GM21515 (cell line): ENCODE measurements around the gene MYB.

Experiments
- ATAC-seq: cut with Tn5 transposase; IDR thresholded peaks from one replicate; pipeline ENCODE4 v1.9.1; 2021; ENCODE audit not compliant: unreplicated experiment

MYB gene

GRCh38 chr6:135185483-135185882 lies 4.4 kb downstream of the MYB start:
- no peak for ATAC-seq

- no peak for ATAC-seq
Observed at GRCh38 chr6:135186255-135186654, 5.1 kb downstream of the MYB start.

- no peak for ATAC-seq
Observed at GRCh38 chr6:135187372-135187771, 6.3 kb downstream of the MYB start.

- no peak for ATAC-seq
Observed at GRCh38 chr6:135188718-135189117, 7.6 kb downstream of the MYB start.

GRCh38 chr6:135189344-135189743 lies 8.2 kb downstream of the MYB start:
- ATAC-seq = no peak

GRCh38 chr6:135191508-135192255 lies 10.6 kb downstream of the MYB start:
- no peak for ATAC-seq

- ATAC-seq = no peak
Observed at GRCh38 chr6:135192256-135193174, 11.4 kb downstream of the MYB start.

GRCh38 chr6:135193221-135193620 lies 12.1 kb downstream of the MYB start:
- no peak for ATAC-seq

GRCh38 chr6:135195041-135195440 lies 13.9 kb downstream of the MYB start:
- no peak for ATAC-seq

GRCh38 chr6:135195522-135195921 lies 14.4 kb downstream of the MYB start:
- ATAC-seq = no peak

- no peak for ATAC-seq
Observed at GRCh38 chr6:135196739-135197510, 15.8 kb downstream of the MYB start.

- no peak for ATAC-seq
Observed at GRCh38 chr6:135202836-135203235, 21.7 kb downstream of the MYB start.

- no peak for ATAC-seq
Observed at GRCh38 chr6:135204951-135205350, 23.8 kb downstream of the MYB start.

GRCh38 chr6:135209803-135210202 lies 28.7 kb downstream of the MYB start:
- no peak for ATAC-seq

- no peak for ATAC-seq
Observed at GRCh38 chr6:135210632-135211305, 29.7 kb downstream of the MYB start.

GRCh38 chr6:135211306-135211702 lies 30.2 kb downstream of the MYB start:
- ATAC-seq = no peak

GRCh38 chr6:135212020-135212806 lies 31.1 kb downstream of the MYB start:
- ATAC-seq = no peak

GRCh38 chr6:135212935-135213334 lies 31.8 kb downstream of the MYB start:
- ATAC-seq = no peak

GRCh38 chr6:135213616-135214015 lies 32.5 kb downstream of the MYB start:
- ATAC-seq = no peak

- ATAC-seq = no peak
Observed at GRCh38 chr6:135215160-135215559, 34.1 kb downstream of the MYB start.
